Osteoblast (primary cell): ENCODE measurements around the gene ZNF598. TPM values are rescaled to one million over a fixed set of nuclear protein-coding genes. Genes with fewer than 3 reads are reported as not detected.

Experiments used
- DNase-seq: peaks from one replicate; pipeline ENCODE4 v3.0.0; 2011; ENCODE audit warnings: low spot score, mixed read lengths; ENCODE audit not compliant: insufficient read length; ENCODE audit errors: missing footprints
- H2AFZ ChIP-seq: 2 replicates; pipeline ENCODE4 v1.6.0; 2011; ENCODE audit warnings: mild to moderate bottlenecking, low read length
- H3K27ac ChIP-seq: 2 replicates; pipeline ENCODE4 v1.5.1; 2011; ENCODE audit warnings: mild to moderate bottlenecking, low read depth, low read length, moderate library complexity
- H3K27me3 ChIP-seq: 2 replicates; pipeline ENCODE4 v1.6.0; 2012; ENCODE audit warnings: mild to moderate bottlenecking, control low read depth, inconsistent platforms, low read length, moderate library complexity; ENCODE audit not compliant: insufficient read depth
- H3K36me3 ChIP-seq: 2 replicates; pipeline ENCODE4 v1.5.1; 2011; ENCODE audit warnings: mild to moderate bottlenecking, low read length, control low read depth, moderate library complexity; ENCODE audit not compliant: insufficient read depth
- H3K4me1 ChIP-seq: 2 replicates; pipeline ENCODE4 v1.5.1; 2011; ENCODE audit warnings: mild to moderate bottlenecking, low read length, control low read depth, moderate library complexity; ENCODE audit not compliant: insufficient read depth
- H3K4me2 ChIP-seq: 2 replicates; pipeline ENCODE4 v1.6.0; 2011; ENCODE audit warnings: mild to moderate bottlenecking, low read length; ENCODE audit not compliant: insufficient read depth
- H3K4me3 ChIP-seq: fragments of 200-600 bp; sonication (generic); 3 replicates; pipeline ENCODE4 v1.5.1; 2012; ENCODE audit warnings: mild to moderate bottlenecking, low read length, inconsistent platforms; ENCODE audit not compliant: insufficient read depth
- H3K79me2 ChIP-seq: 2 replicates; pipeline ENCODE4 v1.6.0; 2012; ENCODE audit warnings: mild to moderate bottlenecking, low read length, control low read depth, inconsistent platforms; ENCODE audit not compliant: insufficient read depth
- H3K9me3 ChIP-seq: 2 replicates; pipeline ENCODE4 v1.5.1; 2011; ENCODE audit warnings: low read depth, low read length, control low read depth
- H4K20me1 ChIP-seq: 2 replicates; pipeline ENCODE4 v1.6.0; 2012; ENCODE audit warnings: mild to moderate bottlenecking, low read length, control low read depth; ENCODE audit not compliant: insufficient read depth
- total RNA-seq: library from RNA; depleted of rRNA; stranded (reverse); fragments of >200 nt; gene quantifications from 2 replicates; pipeline ENCODE4 v1.2.3, GENCODE V29; 2012
- TF ChIP-seq, protein P1 (sequence below): IDR thresholded peaks from 2 replicates; pipeline ENCODE4 v1.5.1; 2011; ENCODE audit warnings: mild to moderate bottlenecking, low read depth, low read length, moderate library complexity; ENCODE audit errors: extremely low read depth

The ZNF598 gene
- total RNA-seq, 1 donor: 21.0 TPM

DNA sequence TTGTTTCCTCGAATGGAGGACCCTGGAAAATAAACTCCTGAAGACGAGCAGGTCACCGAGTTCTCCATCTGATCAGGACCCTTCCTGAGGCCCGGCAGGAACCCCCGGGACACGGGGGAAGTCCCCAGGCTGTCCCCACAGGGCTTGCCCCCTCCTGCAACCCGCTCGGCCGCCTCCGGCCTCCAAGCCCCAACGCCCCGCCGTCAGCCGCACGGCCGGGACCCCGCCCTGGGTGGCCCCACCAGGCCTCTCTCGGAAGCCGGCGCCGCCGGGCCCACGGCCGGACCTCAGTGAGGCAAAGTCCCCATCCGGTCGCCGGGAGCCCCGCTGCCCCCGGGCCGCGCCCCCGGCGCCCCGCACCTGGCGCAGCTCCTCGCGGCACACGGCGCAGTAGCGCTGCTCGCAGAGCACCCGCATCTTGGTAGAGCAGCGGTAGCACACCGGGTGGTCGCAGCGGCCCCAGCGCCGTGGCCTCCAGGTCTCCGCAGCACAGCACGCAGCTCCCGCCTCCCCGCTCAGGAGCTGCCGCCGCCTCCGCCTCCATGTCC lies 383 bp downstream of the ZNF598 start:
- Histone ChIP-seq H3K36me3 (no peaks in the 10 kb centered on the region), H3K27me3 (no peaks in the 10 kb centered on the region), H3K9me3 (no peaks in the 10 kb centered on the region), H3K4me3 (peak overlapping the region; percentile 82), H3K4me1 (peaks cover 29% of the 10 kb centered on the region), H4K20me1 (peaks cover 47% of the 10 kb centered on the region), H3K27ac (peak overlapping the region; percentile 57), H3K4me2 (peak overlapping the region; percentile 96), H3K79me2 (peaks cover 62% of the 10 kb centered on the region), H2AFZ (no peak overlapping the region)
- TF ChIP-seq, protein P1, sequence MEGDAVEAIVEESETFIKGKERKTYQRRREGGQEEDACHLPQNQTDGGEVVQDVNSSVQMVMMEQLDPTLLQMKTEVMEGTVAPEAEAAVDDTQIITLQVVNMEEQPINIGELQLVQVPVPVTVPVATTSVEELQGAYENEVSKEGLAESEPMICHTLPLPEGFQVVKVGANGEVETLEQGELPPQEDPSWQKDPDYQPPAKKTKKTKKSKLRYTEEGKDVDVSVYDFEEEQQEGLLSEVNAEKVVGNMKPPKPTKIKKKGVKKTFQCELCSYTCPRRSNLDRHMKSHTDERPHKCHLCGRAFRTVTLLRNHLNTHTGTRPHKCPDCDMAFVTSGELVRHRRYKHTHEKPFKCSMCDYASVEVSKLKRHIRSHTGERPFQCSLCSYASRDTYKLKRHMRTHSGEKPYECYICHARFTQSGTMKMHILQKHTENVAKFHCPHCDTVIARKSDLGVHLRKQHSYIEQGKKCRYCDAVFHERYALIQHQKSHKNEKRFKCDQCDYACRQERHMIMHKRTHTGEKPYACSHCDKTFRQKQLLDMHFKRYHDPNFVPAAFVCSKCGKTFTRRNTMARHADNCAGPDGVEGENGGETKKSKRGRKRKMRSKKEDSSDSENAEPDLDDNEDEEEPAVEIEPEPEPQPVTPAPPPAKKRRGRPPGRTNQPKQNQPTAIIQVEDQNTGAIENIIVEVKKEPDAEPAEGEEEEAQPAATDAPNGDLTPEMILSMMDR: no peak
- peak; percentile 91 for DNase-seq

DNA sequence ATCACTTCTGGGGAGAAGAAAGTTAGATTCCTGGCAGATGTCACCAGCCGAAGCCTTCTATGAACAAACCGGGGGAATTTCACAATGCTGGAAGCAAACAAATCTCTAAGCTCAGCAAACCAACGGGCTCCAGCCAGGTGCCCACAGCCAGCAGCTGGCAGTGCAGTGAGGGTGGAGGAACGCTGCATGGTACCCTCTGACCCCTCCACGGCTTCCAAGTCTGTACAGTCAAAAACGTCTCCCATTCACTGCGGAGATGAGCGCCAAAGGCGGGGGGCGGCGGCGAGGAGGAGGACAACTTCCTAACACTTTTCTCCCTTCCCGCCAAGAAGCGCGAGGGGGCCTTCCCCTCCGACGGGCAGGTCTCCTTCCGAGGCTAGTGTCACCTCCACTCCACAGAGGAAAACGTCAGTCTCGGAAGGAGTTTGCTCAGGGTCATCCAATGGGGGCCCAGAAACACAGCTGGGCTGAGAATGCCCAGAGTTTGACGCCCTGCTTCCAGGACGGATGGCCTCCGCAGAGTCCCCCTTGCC lies 924 bp downstream of the ZNF598 start:
- Histone ChIP-seq H3K79me2 (peaks cover 67% of the 10 kb centered on the region), H3K4me1 (peaks cover 32% of the 10 kb centered on the region), H3K4me3 (peak overlapping the region; percentile 82), H2AFZ (no peak overlapping the region), H4K20me1 (peaks cover 52% of the 10 kb centered on the region), H3K9me3 (no peaks in the 10 kb centered on the region), H3K27me3 (no peaks in the 10 kb centered on the region), H3K36me3 (no peaks in the 10 kb centered on the region), H3K27ac (peak overlapping the region; percentile 57), H3K4me2 (peak overlapping the region; percentile 96)
- TF ChIP-seq, protein P1: no peak
- DNase-seq: peak; percentile 92

DNA sequence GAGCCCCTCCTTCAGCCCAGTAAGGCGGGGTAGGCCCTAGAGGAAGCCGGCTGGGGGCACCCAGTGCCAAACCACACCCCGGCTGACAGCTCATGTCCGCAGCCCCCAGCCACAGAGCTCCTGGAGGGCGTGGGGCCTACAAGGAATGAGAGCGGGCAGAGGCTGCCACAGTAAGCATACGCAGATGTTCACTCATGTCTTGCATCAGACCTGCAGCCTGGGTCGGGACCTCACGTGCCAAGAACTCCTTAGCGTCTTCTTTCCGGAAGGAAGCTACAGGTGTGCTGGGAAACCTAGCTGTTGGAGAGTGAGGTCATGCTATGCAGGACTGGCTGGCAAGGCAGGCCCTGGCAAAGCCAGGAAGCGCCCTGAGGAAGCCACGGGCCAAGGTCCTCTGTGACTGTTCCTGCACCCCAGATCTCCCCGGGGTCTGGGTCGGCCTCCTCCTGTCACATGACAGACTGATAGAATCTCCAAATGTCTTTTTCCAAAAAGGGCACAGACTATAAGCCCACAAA lies 1.6 kb downstream of the ZNF598 start:
- H4K20me1 ChIP-seq: peaks cover 59% of the 10 kb centered on the region
- H3K27ac ChIP-seq: peak overlapping the region; percentile 57
- no peak overlapping the region for H2AFZ ChIP-seq
- TF ChIP-seq, protein P1: no peak
- H3K79me2 ChIP-seq: peaks cover 74% of the 10 kb centered on the region
- peak overlapping the region; percentile 82 for H3K4me3 ChIP-seq
- H3K27me3 ChIP-seq: no peaks in the 10 kb centered on the region
- H3K4me1 ChIP-seq: peaks cover 32% of the 10 kb centered on the region
- no peaks in the 10 kb centered on the region for H3K9me3 ChIP-seq
- peaks cover 5% of the 10 kb centered on the region for H3K36me3 ChIP-seq
- DNase-seq: peak; percentile 96
- H3K4me2 ChIP-seq: peak overlapping the region; percentile 96

DNA sequence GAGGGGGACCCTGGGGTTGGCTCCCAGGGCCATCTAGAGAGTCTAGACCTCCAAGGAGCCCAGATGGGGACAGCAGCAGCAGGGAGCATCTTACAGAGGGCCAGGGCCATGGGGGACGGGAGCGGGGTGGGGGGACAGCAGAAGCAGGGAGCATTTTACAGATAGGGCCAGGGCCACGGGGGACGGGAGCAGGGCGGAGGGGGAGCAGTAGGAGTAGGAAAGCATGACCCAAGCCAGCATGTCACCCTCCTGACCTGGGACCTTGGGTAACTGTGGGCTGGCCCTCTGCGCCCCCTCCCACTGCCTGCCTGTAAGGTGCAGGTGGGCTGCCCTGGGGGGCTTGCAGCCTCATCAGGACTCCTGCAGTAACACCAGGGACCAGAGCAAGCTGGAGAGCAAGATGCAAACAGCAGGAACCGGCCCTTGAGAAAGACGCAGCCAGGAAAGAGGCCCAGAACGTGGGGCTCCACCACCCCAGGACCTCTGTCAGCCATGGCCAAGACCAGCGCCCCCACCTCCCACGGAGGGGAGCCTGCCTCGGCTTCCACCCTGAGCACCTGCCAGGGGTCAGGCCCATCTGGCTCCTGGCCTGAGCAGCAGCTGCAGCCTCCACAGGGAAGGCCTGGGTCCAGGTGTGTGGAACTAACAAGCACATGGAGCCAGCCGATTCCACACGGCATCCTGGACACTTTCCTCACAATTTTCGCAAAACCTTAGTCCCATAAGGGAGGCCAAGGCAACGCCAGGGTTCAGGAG lies 2.4 kb downstream of the ZNF598 start:
- Histone ChIP-seq H2AFZ (no peak overlapping the region), H3K9me3 (no peaks in the 10 kb centered on the region), H3K4me3 (peak overlapping the region; percentile 82), H3K4me2 (peak overlapping the region; percentile 96), H3K27me3 (no peaks in the 10 kb centered on the region), H4K20me1 (peaks cover 67% of the 10 kb centered on the region), H3K79me2 (peaks cover 82% of the 10 kb centered on the region), H3K4me1 (peaks cover 32% of the 10 kb centered on the region), H3K27ac (peak overlapping the region; percentile 57), H3K36me3 (peaks cover 13% of the 10 kb centered on the region)
- no peak for DNase-seq
- TF ChIP-seq, protein P1: no peak
